H1 (cell line): ENCODE measurements around the gene SRMS. TPM values are rescaled to one million over a fixed set of nuclear protein-coding genes. Genes with fewer than 3 reads are reported as not detected.

Experiments used
- CTCF ChIA-PET: fragments of 300-600 bp; sonication (Branson Sonifier 250); formaldehyde crosslinking; loops from one replicate; lab custom pipeline; 2021; ENCODE audit not compliant: partially characterized antibody; lab: Charles Lee
- POLR2A ChIA-PET: fragments of 300-600 bp; sonication (Branson Sonifier 250); formaldehyde crosslinking; loops from one replicate; lab custom pipeline; 2021; ENCODE audit warnings: inconsistent platforms; ENCODE audit not compliant: partially characterized antibody; lab: Charles Lee
- DNase-seq, 2 experiments: peaks; one replicate each; pipeline versions ENCODE4 v3.0.0 to v3.0.0-alpha.2; 2010 to 2022; ENCODE audit warnings: low spot score in 2 of 2, low read depth in 1 of 2, mixed read lengths in 1 of 2
- FAIRE-seq: peaks from 2 replicates; lab custom pipeline; 2011; peaks lifted over from hg19 to GRCh38; lab: Jason Lieb, UNC
- H2AFZ ChIP-seq: 2 replicates; pipeline ENCODE4 v1.8.1; 2012; ENCODE audit warnings: low read length, inconsistent platforms
- H2AK5ac ChIP-seq: 2 replicates; pipeline ENCODE4 v1.6.1; 2013; ENCODE audit warnings: low read depth, low read length
- H2BK120ac ChIP-seq: replicated peaks from 2 replicates; pipeline ENCODE3; 2013; ENCODE audit warnings: low read depth, low read length, inconsistent platforms
- H2BK12ac ChIP-seq: 2 replicates; pipeline ENCODE4 v1.6.1; 2013; ENCODE audit warnings: low read depth, low read length
- H2BK15ac ChIP-seq: 2 replicates; pipeline ENCODE4 v1.6.1; 2013; ENCODE audit warnings: low read length
- H2BK20ac ChIP-seq: 2 replicates; pipeline ENCODE4 v1.6.1; 2013; ENCODE audit warnings: low read length
- H2BK5ac ChIP-seq: 2 replicates; pipeline ENCODE4 v1.6.1; 2013; ENCODE audit warnings: low read depth, low read length
- H3K14ac ChIP-seq: 2 replicates; pipeline ENCODE4 v1.6.1; 2013; ENCODE audit warnings: inconsistent platforms; ENCODE audit not compliant: insufficient read length
- H3K18ac ChIP-seq: 2 replicates; pipeline ENCODE4 v1.6.1; 2013; ENCODE audit warnings: low read length; ENCODE audit errors: extremely low read depth
- H3K23ac ChIP-seq: 2 replicates; pipeline ENCODE4 v1.6.1; 2013; ENCODE audit warnings: inconsistent platforms; ENCODE audit not compliant: insufficient read length
- H3K23me2 ChIP-seq: 2 replicates; pipeline ENCODE4 v1.6.1; 2013; ENCODE audit warnings: low read depth, low read length
- H3K27ac ChIP-seq: 2 replicates; pipeline ENCODE4 v1.6.1; 2011; ENCODE audit warnings: low read depth, low read length, inconsistent platforms
- H3K27me3 ChIP-seq, 4 experiments: replicated peaks in 1 of 4; 1 replicate in 1 of 4; 2 replicates in 3 of 4; pipeline versions ENCODE4 v1.6.1 to v1.8.1; 2011 to 2013; ENCODE audit warnings: low read length in 3 of 4, mild to moderate bottlenecking in 3 of 4, inconsistent platforms in 2 of 4, mixed read lengths in 2 of 4, moderate library complexity in 1 of 4; ENCODE audit not compliant: control insufficient read depth in 3 of 4, insufficient read depth in 3 of 4; ENCODE audit errors: extremely low read depth in 1 of 4
- H3K36me3 ChIP-seq, 4 experiments: 2 replicates each; pipeline versions ENCODE4 v1.6.1 to v1.8.1; 2011 to 2013; ENCODE audit warnings: mild to moderate bottlenecking in 4 of 4, low read length in 3 of 4, moderate library complexity in 2 of 4, control low read depth in 1 of 4, inconsistent platforms in 1 of 4; ENCODE audit not compliant: insufficient read depth in 4 of 4, control insufficient read depth in 2 of 4
- H3K4ac ChIP-seq: replicated peaks from 2 replicates; pipeline ENCODE3; 2013; ENCODE audit warnings: low read length, low read depth, mixed read lengths, inconsistent platforms; ENCODE audit not compliant: insufficient read length
- H3K4me1 ChIP-seq, 4 experiments: replicated peaks in 1 of 4; 1 replicate in 1 of 4; 2 replicates in 3 of 4; pipeline versions ENCODE4 v1.6.1 to v1.8.1; 2011 to 2013; ENCODE audit warnings: low read length in 3 of 4, inconsistent platforms in 2 of 4, mixed read lengths in 1 of 4; ENCODE audit not compliant: insufficient read depth in 4 of 4, control insufficient read depth in 3 of 4
- H3K4me2 ChIP-seq, 2 experiments: 2 replicates each; pipeline versions ENCODE4 v1.6.1 to v1.8.1; 2011 to 2013; ENCODE audit warnings: low read depth in 2 of 2, low read length in 2 of 2, control low read depth in 1 of 2, inconsistent platforms in 1 of 2, mild to moderate bottlenecking in 1 of 2; ENCODE audit not compliant: insufficient read depth in 1 of 2
- H3K4me3 ChIP-seq, 4 experiments: fragments of 200-600, 300-600 bp in 1 of 4; sonication (generic), shearing (Covaris generic), sonication (Bioruptor Twin) in 1 of 4; 2 replicates each; pipeline versions ENCODE4 v1.5.1 to v1.8.1; 2011 to 2016; ENCODE audit warnings: low read length in 4 of 4, low read depth in 3 of 4, control low read depth in 2 of 4, inconsistent platforms in 2 of 4, mild to moderate bottlenecking in 2 of 4, mixed read lengths in 1 of 4, moderate library complexity in 1 of 4; ENCODE audit not compliant: insufficient read depth in 2 of 4; ENCODE audit errors: extremely low read depth in 1 of 4
- H3K56ac ChIP-seq: replicated peaks from 2 replicates; pipeline ENCODE3; 2013; ENCODE audit warnings: low read depth, mild to moderate bottlenecking, mixed read lengths, low read length, inconsistent platforms; ENCODE audit not compliant: insufficient read length
- H3K79me1 ChIP-seq: 2 replicates; pipeline ENCODE4 v1.6.1; 2013; ENCODE audit warnings: low read depth, low read length, control low read depth
- H3K79me2 ChIP-seq, 2 experiments: 2 replicates each; pipeline versions ENCODE4 v1.6.1 to v1.8.1; 2012 to 2013; ENCODE audit warnings: low read length in 2 of 2, mild to moderate bottlenecking in 2 of 2, inconsistent platforms in 1 of 2; ENCODE audit not compliant: insufficient read depth in 2 of 2, control insufficient read depth in 1 of 2
- H3K9ac ChIP-seq, 4 experiments: replicated peaks in 1 of 4; 1 replicate in 1 of 4; 2 replicates in 3 of 4; pipeline versions ENCODE4 v1.6.1 to v1.8.1; 2011 to 2013; ENCODE audit warnings: low read depth in 3 of 4, low read length in 3 of 4, control low read depth in 2 of 4, mild to moderate bottlenecking in 2 of 4, moderate library complexity in 2 of 4, inconsistent platforms in 1 of 4; ENCODE audit errors: extremely low read depth in 1 of 4
- H3K9me3 ChIP-seq, 2 experiments: 2 replicates each; pipeline versions ENCODE4 v1.6.1 to v1.8.1; 2012 to 2013; ENCODE audit warnings: mild to moderate bottlenecking in 2 of 2, moderate library complexity in 2 of 2, control low read depth in 1 of 2, inconsistent platforms in 1 of 2, low read depth in 1 of 2, low read length in 1 of 2, mixed read lengths in 1 of 2; ENCODE audit not compliant: insufficient read depth in 2 of 2
- H4K20me1 ChIP-seq, 2 experiments: replicated peaks in 1 of 2; 2 replicates each; pipeline versions ENCODE3 to v1.8.1; 2011 to 2013; ENCODE audit warnings: inconsistent platforms in 2 of 2, low read length in 2 of 2, mild to moderate bottlenecking in 1 of 2; ENCODE audit not compliant: insufficient read depth in 2 of 2, control insufficient read depth in 1 of 2
- H4K5ac ChIP-seq: 2 replicates; pipeline ENCODE4 v1.6.1; 2013; ENCODE audit warnings: low read length, low read depth, mixed read lengths, inconsistent platforms; ENCODE audit not compliant: insufficient read length
- H4K8ac ChIP-seq: 2 replicates; pipeline ENCODE4 v1.8.0; 2013; ENCODE audit warnings: mild to moderate bottlenecking, moderate library complexity, low read length, inconsistent platforms; ENCODE audit not compliant: insufficient read depth; ENCODE audit errors: extremely low read depth
- H4K91ac ChIP-seq: replicated peaks from 2 replicates; pipeline ENCODE3; 2013; ENCODE audit warnings: low read length, mixed read lengths, inconsistent platforms; ENCODE audit not compliant: insufficient read length
- CTBP2 ChIP-seq: IDR thresholded peaks from 2 replicates; pipeline ENCODE4 v1.7.0; 2011; ENCODE audit warnings: borderline replicate concordance, mild to moderate bottlenecking, moderate library complexity, mixed read lengths, low read length; ENCODE audit not compliant: insufficient read depth, insufficient read length
- EZH2 ChIP-seq: fragments of 200-600 bp; sonication (generic); IDR thresholded peaks from 2 replicates; pipeline ENCODE4 v1.7.1; 2012; ENCODE audit warnings: low read depth, mild to moderate bottlenecking, moderate library complexity, low read length, inconsistent platforms; ENCODE audit not compliant: severe bottlenecking
- JUN ChIP-seq: IDR thresholded peaks from 2 replicates; pipeline ENCODE4 v1.6.1; 2011; ENCODE audit warnings: low read depth, mild to moderate bottlenecking, improper control_type of control experiment, low read length
- JUND ChIP-seq: IDR thresholded peaks from 2 replicates; pipeline ENCODE4 v1.6.1; 2011; ENCODE audit warnings: mild to moderate bottlenecking, improper control_type of control experiment, low read length
- KDM1A ChIP-seq: fragments of 200-600, 300-600 bp; sonication (generic); IDR thresholded peaks from 2 replicates; pipeline ENCODE4 v1.7.1; 2016; ENCODE audit warnings: mild to moderate bottlenecking, low read length, borderline replicate concordance
- NRF1 ChIP-seq: IDR thresholded peaks from 2 replicates; pipeline ENCODE4 v1.6.1; 2011; ENCODE audit warnings: mild to moderate bottlenecking, low read depth, low read length, improper control_type of control experiment
- POLR2AphosphoS5 ChIP-seq: IDR thresholded peaks from 2 replicates; pipeline ENCODE4 v1.6.1; 2011; ENCODE audit warnings: low read depth, low read length
- POU5F1 ChIP-seq: IDR thresholded peaks from 2 replicates; pipeline ENCODE4 v1.6.1; 2011; ENCODE audit warnings: low read depth, mild to moderate bottlenecking, low read length, moderate library complexity
- RAD21 ChIP-seq, 2 experiments: IDR thresholded peaks in 1 of 2; conservative IDR thresholded peaks in 1 of 2; 2 replicates each; pipeline ENCODE4 v1.6.1; 2011; ENCODE audit warnings: low read depth in 2 of 2, low read length in 2 of 2, improper control_type of control experiment in 1 of 2, inconsistent platforms in 1 of 2, mild to moderate bottlenecking in 1 of 2, moderate library complexity in 1 of 2
- RXRA ChIP-seq: IDR thresholded peaks from 2 replicates; pipeline ENCODE4 v1.6.1; 2011; ENCODE audit warnings: low read depth, mild to moderate bottlenecking, low read length, moderate library complexity; ENCODE audit not compliant: insufficient read depth
- SP4 ChIP-seq: IDR thresholded peaks from 2 replicates; pipeline ENCODE4 v1.6.1; 2012; ENCODE audit warnings: low read length, inconsistent platforms
- WGBS, 2 experiments: shearing (Covaris generic) in 1 of 2; methylation state at CpG; one replicate each; pipeline versions ENCODE4 v1.1.6 to v1.1.7; 2013 to 2015; ENCODE audit warnings: low lambda C conversion rate in 2 of 2, mixed read lengths in 2 of 2, inconsistent platforms in 1 of 2, low coverage in 1 of 2, missing lambda C conversion rate in 1 of 2; ENCODE audit not compliant: insufficient replicate concordance in 2 of 2, insufficient coverage in 1 of 2, insufficient read length in 1 of 2; ENCODE audit errors: extremely low coverage in 1 of 2, missing lambda C conversion rate in 1 of 2; 5-methylcytosine and 5-hydroxymethylcytosine counted together
- polyA plus RNA-seq, 7 experiments: library from polyadenylated mRNA; depleted of rRNA in 3 of 7; stranded (reverse) in 5 of 7; unstranded in 2 of 7; fragments of >200 nt in 5 of 7; fragments of 200-250 nt in 2 of 7; gene quantifications; 1 replicate in 5 of 7; 2 replicates in 1 of 7; 4 replicates in 1 of 7; pipeline versions ENCODE4 v1.2.1 to v1.2.3, GENCODE V29; 2011 to 2013; ENCODE audit warnings: missing spikeins in 2 of 7, mixed read lengths in 2 of 7
- total RNA-seq: library from RNA; stranded (reverse); fragmentation: NEBNext Ultra II Directional; extraction: Animal tissue kit (Norgen Biotek cat#: 25700); gene quantifications from 2 replicates; pipeline ENCODE4 v1.2.1, GENCODE V29; 2021
- TF ChIP-seq, protein P1 (sequence below): IDR thresholded peaks from 2 replicates; pipeline ENCODE4 v1.6.1; 2012; ENCODE audit warnings: inconsistent platforms

Gene SRMS
- total and polyA plus RNA-seq, 2 of the 8 experiments (the other 6 are each of a cell fraction or from before 2014, with no cell fraction given), result 0.39 to 0.76 TPM

DNA sequence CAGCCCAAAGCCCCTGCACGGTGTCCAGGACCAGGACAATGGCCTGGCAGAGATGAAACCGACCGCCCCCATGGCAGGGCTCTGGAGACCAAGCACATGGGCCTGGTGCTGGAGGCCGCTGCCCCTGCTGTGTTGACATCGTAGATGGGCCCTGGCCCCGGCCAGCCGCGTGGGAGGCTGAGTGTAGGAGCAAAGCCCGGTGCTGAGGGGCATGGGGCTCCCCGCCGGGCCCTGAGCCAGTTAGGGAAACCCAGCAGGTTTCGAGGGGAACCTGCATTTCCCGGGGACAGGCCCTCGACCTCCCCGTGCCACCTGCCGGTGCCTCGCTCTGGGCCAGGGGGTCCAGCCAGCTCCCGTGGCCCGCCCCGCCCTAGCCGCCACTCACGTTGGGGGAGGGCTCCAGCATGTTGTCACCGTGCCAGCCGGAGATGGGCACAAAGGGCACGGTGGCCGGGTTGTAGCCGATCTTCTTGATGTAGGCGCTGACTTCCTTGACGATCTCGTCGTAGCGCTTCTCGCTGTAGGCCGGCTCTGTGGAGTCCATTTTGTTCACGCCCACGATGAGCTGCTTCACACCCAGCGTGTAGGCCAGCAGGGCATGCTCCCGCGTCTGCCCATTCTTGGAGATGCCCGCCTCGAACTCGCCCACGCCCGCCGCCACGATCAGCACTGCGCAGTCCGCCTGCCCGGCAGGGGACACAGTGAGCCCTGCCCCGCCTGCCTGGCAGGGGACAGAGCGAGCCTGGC, 53.0 kb downstream of the SRMS start:
- Histone ChIP-seq H2BK120ac (no peak overlapping the region), H4K8ac (no peak overlapping the region), H3K36me3 (peaks cover 0 to 8% (median 1%) of the 10 kb centered on the region in 4 experiments; a peak in 5 of 8 replicates), H3K27me3 (peaks cover 6 to 33% (median 31%) of the 10 kb centered on the region in 4 experiments), H4K91ac (no peak overlapping the region), H2AFZ (no peak overlapping the region), H2BK15ac (no peak overlapping the region), H3K23me2 (peaks cover 18% of the 10 kb centered on the region; the same call in 1 of the 2 replicates), H3K9ac (no peak overlapping the region), H3K23ac (no peak overlapping the region)
- no peak for FAIRE-seq
- no peak for DNase-seq
- POLR2A ChIA-PET, result interaction anchor here (2.2 kb wide), 1 partner anchor 27 kb away, joined by 6 read pairs; the partner anchor contains the start of gene PPDPF
- CTCF ChIA-PET, result interaction anchor here (0.6 to 1.5 kb wide), 4 partner anchors 52 to 323 kb away, joined by 3 to 6 read pairs (median 3); no protein-coding TSS in a partner anchor
- TF ChIP-seq RXRA, result no peak
- no peak for TF ChIP-seq JUND
- no peak for TF ChIP-seq SP4
- no peak for TF ChIP-seq JUN
- TF ChIP-seq CTBP2, result no peak
- TF ChIP-seq, protein P1, sequence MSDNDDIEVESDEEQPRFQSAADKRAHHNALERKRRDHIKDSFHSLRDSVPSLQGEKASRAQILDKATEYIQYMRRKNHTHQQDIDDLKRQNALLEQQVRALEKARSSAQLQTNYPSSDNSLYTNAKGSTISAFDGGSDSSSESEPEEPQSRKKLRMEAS, result no peak
- TF ChIP-seq POU5F1, result no peak
- no peak for TF ChIP-seq NRF1
- TF ChIP-seq RAD21 (IDR thresholded peaks at IDR 0.05 in 1 of 2, conservative IDR thresholded peaks at IDR 0.05 in 1 of 2; ENCODE audit: low read depth in 2 of 2, low read length in 2 of 2), result no peak
- no peak for TF ChIP-seq POLR2AphosphoS5
- no peak for TF ChIP-seq KDM1A
- TF ChIP-seq EZH2, result no peak
- TF ChIP-seq, all 59 proteins: peak for 0
- Histone ChIP-seq H3K4ac (no peak overlapping the region), H2BK20ac (no peak overlapping the region), H3K18ac (no peak overlapping the region), H4K20me1 (peaks cover 0 to 10% of the 10 kb centered on the region in 2 experiments), H3K79me2 (no peaks in the 10 kb centered on the region), H3K9me3 (no peaks in the 10 kb centered on the region), H3K79me1 (no peaks in the 10 kb centered on the region), H2AK5ac (no peak overlapping the region), H4K5ac (no peak overlapping the region), H3K56ac (no peak overlapping the region), H3K4me1 (peaks cover 0 to 21% (median 10%) of the 10 kb centered on the region in 4 experiments; a peak in 6 of 7 replicates), H2BK5ac (no peak overlapping the region), H3K4me3 (no peak overlapping the region), H2BK12ac (no peak overlapping the region), H3K27ac (no peak overlapping the region), H3K4me2 (no peak overlapping the region), H3K14ac (no peak overlapping the region)
- WGBS, 2 experiments, result 92% methylated on average over 45 of the region's 51 CpGs; no CpG with 5 or more reads in 1 of the 2 experiments
